Mesenteric fat pad (tissue), 1 donor: Measurements from ENCODE around the gene PSMC4. TPM values are rescaled to one million over a fixed set of nuclear protein-coding genes. Genes with fewer than 3 reads are reported as not detected.

Source experiments
- DNase-seq: peaks from one replicate; pipeline ENCODE4 v3.0.0-alpha.2; 2020; ENCODE audit warnings: low spot score
- total RNA-seq: library from RNA; stranded (reverse); fragmentation: NEBNext Ultra II Directional; extraction: Animal tissue kit (Norgen Biotek cat#: 25700); gene quantifications from one replicate; pipeline ENCODE4 v1.2.1, GENCODE V29; 2021
- donor health status: DM: yes; HTN: yes; CAD: no.

The PSMC4 gene
- total RNA-seq, 1 donor from 2014 or later = 85.5 TPM

DNA sequence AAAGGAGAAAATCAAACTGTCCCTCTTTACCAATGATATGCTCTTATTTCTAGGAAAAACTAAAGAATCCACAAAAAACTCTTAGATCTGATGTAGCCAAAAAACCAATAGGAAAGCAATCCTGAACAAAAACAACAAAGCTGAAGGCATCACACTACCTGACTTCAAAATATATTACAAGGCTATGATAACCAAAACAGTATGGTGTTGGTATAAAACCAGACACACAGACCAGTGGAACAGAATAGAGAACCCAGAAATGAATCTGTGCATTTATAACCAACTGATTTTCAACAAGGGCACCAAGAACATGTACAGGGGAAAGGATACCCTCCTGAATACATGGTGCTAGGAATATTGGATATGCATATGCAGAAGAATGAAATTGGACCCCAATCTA, 16.2 kb downstream of the PSMC4 start:
- DNase-seq = no peak

DNA sequence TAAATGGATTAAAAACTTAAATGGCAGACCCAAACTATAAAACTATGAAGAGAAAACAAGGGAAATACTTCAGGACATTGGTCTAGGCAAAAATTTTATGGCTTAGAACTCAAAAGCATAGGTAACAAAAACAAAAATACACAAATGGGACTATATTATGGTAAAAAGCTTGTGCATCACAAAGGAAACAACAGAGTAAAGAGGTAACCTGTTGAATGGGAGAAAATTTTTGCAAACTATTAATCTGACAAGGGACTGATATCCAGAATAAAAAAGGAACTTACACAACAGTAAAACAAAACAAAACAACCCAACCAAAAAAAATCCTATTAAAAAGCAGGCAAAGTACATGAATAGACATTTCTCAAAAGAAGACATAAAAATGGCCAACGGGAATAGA, 16.6 kb downstream of the PSMC4 start:
- no peak for DNase-seq

DNA sequence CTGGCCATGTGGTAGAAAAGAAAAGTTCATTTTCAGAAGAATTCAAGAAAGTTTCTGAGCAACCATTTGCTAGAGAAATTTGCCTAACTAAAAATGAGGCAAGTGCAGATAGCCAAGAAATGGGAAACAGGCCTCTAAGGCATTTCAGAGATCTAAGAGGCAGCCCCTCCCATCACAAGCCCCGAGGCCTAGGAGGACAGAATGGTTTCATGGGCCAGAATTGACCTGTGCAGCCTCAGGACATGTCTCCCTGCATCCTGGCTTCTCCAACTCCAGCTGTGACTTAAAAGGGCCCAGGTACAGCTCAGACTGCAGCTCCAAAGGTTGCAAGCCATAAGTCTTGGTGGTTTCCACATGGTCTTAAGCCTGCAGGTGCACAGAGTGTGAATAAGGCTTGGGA, 22.6 kb downstream of the PSMC4 start:
- DNase-seq = no peak

DNA sequence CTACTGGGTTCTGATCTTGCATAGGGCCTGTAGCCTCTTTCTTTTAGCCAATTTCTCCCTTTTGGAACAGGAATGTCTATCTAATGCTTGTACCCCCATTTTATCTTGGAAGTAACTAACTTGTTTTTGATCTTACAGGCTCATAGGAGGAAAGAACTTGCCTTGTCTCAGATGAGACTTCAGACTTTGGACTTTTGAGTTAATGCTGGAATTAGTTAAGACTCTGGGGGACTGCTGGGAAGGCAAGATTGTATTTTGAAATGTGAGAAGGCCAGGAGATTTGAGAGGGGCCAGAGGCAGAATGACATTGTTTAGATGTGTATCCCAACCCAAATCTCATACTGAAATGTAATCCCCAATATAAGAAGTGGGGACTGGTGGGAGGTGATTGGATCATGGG, 23.4 kb downstream of the PSMC4 start:
- no peak for DNase-seq

DNA sequence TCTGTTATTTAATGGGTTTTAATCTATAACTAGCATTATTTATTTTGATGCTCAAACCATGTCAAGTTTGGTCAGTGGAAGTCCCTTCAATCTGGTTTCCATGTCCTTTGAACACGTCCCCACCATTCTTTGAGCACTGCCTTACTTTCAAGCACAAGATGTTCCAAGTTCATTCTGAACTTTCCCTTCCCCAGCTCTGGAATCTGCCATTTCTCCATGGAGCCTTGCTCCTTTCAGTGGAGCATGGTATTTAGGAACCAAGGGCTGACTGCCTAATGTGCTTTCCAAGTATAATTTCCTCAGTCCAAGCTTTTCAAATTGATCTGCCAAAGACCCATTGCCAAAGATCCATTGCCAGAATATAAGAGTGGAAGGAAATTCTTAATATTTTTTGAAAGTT, 24.8 kb downstream of the PSMC4 start:
- no peak for DNase-seq

DNA sequence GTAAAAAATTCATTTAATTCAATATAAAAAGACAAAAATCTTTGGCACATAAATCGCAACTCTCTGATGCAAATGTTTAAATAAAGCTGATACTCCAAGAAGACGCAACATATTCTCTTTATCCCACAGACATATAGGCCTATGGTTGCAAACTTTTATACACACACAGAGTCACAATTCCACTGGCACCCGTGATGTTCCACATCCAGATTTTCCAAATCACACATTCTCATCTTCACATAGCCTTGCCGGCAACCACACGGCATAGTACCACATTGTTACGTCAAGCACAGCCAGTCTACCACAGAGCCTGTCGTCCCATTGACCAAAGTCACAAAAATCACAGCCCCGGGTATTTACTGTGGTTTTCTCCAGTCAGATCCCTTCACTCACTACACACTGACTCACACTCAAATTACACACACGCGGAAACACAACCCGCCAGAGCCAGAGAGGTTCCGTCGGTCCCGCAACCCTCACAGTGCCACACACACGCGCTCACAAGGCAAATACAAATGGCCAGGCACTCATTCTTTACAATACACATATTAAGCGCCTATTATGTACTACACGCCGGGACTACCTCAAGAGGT, 25.3 kb downstream of the PSMC4 start:
- no peak for DNase-seq

DNA sequence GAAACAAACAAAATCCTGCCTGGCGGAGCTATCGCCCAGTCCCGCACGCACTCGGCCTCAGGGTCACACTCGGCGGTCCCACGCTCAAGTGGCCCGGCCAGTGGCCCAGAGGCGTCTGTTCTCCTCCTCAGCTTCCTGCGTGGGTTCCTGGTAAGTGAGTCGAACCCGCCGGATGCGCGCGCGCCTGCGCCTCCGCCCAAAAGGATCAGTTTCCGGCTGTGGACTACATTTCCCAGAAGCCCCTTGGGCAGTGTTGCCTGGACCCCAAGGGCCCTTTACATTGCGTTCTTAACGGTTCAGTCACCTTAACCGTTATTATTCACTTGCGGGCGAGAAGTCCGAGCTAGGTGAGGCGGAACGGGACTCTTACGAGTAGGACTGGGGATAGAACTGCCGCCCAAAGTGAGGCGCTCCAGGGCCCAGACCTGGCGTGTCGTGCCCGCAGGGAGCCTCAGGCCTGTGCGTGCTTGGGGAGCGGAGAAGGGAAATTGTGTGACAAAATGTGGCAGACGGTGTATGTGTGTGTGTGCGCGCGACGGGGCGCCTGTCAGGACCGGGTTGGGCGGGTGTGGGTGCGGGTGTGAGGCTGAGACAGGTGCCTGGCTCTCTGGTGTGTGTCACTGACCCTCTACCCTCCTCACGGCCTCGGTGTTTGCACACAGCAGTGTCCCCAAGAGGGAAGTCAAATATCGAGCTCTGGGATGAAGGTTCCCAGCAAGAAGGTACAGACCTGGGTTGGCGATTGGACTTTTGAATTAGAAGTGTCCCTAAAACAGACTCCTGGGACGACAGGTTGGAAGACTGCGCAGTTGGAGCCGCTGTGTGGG, 26.1 kb downstream of the PSMC4 start, which contains the start of gene ZNF546:
Gene ZNF546, plus strand, starts transcription at position 250 of the 827 bp plus-strand sequence. CDS start 1,267 bp downstream, outside the sequence.
- DNase-seq = peak; percentile 98

DNA sequence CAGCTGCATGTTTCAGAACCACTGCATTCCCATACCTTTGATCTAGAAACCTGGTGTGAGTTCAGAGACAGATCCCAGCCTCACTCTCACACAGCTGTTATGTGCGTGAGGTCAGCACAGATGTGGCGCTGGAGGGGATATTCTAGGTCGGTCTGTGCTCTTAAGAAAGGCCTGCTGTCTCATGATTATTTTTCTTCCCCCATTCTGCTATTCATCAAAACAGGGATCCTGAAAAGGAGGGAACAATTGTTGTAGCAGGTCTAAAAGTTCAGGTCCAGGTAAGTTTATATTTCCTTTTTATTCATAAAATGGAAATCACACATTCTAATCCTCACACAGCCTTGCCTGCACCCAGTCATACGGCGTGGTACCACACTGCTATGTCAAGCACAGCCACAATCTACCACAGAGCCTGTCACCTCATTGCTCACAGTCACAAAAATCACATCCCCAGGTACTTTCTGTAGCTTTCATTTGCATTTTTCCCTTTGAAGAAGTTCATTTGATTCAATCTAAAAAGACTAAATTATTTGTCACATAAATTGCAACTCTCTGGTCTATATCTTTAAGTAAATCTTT, 26.8 kb downstream of the PSMC4 start:
- DNase-seq = no peak

DNA sequence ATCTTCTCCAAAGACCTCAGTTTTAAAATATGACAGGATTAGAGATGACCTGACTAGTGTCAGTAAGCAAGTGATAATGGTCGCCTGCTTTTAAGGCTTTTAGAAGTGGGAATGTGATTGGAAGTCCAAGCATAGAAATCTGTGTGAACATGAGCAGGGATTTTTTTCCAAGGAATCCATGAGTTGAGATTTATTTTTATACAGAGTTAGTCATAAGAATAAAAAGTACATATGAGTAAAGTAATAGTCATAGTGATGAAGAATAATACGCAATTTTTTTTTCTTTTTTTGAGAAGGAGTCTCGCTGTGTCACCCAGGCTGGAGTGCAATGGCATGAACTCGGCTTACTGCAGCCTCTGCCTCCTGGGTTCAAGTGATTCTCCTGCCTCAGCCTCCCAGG, 27.5 kb downstream of the PSMC4 start:
- DNase-seq = no peak

DNA sequence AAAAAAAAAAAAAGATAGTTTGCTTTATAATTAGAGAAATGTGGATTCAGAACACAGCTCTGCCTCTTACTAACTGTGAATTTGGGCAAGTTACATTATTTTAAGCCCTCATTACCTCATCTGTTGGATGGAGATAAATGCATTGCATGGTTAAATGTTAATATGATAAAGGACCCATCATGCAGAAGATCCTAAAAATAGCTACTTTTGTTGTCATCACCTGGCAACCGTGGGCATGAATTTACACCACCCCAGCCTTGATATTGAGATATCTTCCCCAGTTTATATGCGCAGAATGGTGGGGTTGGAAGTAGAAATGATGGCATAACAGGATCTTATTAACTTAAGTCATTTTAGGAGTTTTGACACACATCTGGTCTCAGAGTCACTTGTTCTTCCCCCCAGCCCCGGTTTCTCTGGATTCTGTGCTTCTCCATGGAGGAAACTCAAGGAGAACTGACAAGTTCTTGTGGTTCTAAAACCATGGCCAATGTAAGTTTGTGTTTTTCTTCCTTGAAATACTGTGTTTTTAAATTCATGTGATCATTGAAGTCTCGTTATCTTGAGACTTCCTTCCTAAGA, 34.8 kb downstream of the PSMC4 start:
- no peak for DNase-seq

DNA sequence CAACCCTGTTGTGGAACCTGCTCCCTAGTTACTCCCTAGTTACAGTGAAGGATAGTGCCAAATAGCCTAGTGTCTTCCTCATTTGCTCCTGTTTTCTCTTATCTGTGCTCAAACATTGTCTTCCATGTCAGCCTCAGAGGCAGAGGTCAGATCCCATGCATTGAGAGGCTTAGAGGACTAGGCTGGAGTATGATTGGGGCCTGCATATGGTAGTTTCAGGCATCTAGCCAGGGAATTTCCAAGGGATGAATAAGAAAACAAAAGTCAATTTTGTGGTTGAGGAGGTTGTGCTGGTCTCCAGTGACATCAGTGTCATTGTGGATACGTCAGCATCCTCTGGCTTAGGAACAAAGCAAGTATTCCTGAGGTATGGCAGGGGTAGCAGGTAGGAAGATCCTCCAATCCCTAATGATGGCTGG, 35.3 kb downstream of the PSMC4 start:
- DNase-seq = no peak

DNA sequence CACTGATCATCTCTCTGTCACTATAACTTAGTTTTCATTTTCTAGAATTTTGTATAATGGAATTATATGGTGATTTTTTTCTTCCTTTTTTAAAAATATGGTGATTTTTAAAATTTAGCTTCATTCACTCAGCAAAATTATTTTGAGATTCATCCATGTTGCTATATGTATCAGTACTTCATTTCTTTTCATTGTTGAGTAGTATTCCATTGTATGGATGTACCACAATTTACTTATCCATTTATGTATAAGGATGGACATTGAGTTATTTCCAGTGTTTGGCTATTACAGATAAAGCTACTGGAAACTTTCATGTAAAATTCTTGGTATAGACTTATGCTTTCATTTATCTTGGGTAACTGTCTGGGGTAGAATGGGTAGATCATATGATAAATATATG, 38.7 kb downstream of the PSMC4 start:
- no peak for DNase-seq

DNA sequence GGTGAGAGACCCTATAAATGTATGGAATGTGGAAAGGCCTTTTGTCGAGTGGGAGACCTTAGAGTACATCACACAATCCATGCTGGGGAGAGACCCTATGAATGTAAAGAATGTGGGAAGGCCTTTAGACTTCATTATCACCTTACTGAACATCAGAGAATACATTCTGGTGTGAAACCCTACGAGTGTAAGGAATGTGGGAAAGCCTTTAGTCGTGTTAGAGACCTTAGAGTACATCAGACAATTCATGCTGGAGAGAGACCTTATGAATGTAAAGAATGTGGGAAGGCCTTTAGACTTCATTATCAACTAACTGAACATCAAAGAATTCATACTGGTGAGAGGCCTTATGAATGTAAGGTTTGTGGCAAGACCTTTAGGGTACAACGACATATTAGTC, 43.0 kb downstream of the PSMC4 start:
- no peak for DNase-seq

DNA sequence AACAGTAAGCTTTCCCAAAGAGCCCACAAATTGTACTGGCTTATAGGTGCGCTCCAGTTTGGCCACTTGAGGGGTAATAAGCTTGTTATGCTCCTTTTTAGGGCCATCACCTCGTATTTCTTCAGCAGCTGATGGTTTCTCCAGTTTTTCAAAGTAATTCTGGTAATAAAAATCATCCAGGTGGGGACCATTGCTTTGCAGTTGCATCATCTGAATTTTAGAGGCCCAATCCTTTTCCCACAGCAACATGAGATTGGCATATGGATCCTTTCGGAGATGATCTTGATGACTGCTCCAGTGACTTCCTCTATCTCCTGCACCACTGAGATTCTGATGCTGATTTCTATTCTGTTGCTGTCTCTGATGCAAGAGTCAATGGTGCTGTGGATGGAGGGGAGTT, 53.0 kb downstream of the PSMC4 start:
- no peak for DNase-seq

DNA sequence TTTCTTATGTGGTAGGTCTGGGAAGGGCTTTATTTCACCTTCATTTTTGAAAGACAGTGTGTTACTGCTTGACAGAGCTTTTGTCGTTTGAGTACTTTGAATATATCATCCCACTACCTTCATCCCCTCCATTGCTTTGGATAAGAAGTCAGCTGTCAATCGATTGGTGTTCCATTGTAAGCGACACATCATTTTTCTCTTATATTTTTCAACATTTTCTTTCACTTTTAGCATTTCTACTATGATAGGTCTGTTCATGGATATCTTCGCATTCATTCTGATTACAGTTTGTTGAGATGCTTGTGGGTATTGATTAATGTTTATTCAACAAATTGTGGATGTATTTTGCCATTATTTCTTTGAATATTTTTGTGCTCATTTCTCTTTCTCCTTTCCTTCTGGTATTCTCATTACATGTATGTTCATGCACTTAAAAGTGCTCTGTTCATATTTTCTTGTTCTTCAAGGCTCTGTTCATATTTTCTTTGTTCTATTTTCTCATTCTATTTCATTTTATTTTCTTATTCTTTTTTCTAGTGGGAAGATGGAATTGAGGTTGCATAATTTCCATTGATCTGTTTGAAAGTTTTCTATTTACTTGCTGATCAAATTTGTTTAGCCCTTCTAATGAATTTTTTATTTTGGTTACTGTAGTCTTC, 55.1 kb downstream of the PSMC4 start:
- DNase-seq = no peak

DNA sequence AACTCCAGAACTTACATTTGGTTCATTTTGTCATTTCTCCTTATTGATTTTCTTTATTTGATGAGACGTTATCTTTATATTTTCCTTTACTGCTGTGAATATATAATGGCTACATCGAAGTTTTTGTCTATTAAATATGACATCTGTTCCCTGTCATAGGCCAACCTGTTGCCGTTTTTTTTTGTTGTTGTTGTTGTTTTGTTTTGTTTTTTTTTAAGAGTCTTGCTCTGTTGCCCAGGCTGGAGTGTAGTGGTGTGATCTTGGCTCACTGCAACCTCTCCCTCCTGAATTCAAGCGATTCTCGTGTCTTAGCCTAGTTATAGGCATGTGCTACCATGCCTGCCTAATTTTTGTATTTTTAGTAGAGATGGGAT, 55.6 kb downstream of the PSMC4 start:
- no peak for DNase-seq

Other genes starting within 250 kb of the PSMC4 start
- gene CLC, start 233.1 kb upstream of the PSMC4 start, total RNA-seq = not detected
- gene LEUTX, start 192.3 kb upstream of the PSMC4 start, total RNA-seq = not detected
- gene DYRK1B, start 137.0 kb upstream of the PSMC4 start, total RNA-seq = 8.8 TPM
- 121 TPM for gene FBL, start 124.8 kb upstream of the PSMC4 start, total RNA-seq
- gene FCGBP, start 36.5 kb upstream of the PSMC4 start, total RNA-seq = 108 TPM
- 3.9 TPM for gene ZNF546, start 25.9 kb downstream of the PSMC4 start, total RNA-seq
- gene ZNF780B, start 85.1 kb downstream of the PSMC4 start, total RNA-seq = 11.4 TPM
- gene ZNF780A, start 119.8 kb downstream of the PSMC4 start, total RNA-seq = 12.7 TPM
- gene MAP3K10, start 220.3 kb downstream of the PSMC4 start, total RNA-seq = 18.0 TPM
- gene TTC9B, start 247.2 kb downstream of the PSMC4 start, total RNA-seq = not detected